WI38 (cell line): ENCODE data around the gene SMNDC1.
"Not testable (repeated sequence)": the region's sequence is repeated elsewhere in the genome, so short reads cannot be mapped to it uniquely, and the experiment has no call there.

Experiments used
- H3K4me3 ChIP-seq: 2 replicates; pipeline ENCODE4 v1.5.1; 2011; ENCODE audit warnings: low read depth, mild to moderate bottlenecking, control low read depth, low read length
- TF ChIP-seq, protein P1 (sequence below): IDR thresholded peaks from 2 replicates; pipeline ENCODE4 v1.5.1; 2012; ENCODE audit warnings: low read depth, mild to moderate bottlenecking, control low read depth, low read length

Gene SMNDC1

DNA sequence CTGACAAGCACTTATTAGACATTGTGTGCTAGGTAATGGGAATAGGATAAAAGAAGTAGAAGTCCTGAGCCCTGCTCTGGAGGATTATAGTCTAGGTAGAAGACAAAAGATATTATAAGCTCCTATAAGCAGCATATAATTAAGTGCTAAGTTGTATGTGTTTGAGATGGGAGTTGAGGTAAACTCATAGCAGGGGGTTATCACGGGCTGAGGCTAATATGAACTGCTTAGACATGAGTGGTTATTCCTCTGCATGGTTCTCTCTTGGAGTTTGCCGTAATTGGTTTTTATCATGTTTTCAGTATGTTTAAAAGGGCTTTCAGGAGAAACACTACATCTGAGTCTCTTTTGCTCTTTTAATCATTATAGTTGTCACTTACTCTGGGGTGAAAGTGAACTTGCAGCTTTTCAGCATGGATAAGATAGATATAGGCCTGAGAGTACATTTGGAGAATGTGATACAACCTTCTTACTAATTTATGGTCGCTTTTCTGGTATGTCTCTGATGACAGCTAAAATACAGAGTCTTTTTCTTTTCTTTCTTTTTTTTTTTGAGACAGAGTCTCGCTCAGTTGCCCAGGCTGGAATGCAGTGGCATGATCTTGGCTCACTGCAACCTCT is 39.0 kb downstream of the SMNDC1 start:
- TF ChIP-seq, protein P1, sequence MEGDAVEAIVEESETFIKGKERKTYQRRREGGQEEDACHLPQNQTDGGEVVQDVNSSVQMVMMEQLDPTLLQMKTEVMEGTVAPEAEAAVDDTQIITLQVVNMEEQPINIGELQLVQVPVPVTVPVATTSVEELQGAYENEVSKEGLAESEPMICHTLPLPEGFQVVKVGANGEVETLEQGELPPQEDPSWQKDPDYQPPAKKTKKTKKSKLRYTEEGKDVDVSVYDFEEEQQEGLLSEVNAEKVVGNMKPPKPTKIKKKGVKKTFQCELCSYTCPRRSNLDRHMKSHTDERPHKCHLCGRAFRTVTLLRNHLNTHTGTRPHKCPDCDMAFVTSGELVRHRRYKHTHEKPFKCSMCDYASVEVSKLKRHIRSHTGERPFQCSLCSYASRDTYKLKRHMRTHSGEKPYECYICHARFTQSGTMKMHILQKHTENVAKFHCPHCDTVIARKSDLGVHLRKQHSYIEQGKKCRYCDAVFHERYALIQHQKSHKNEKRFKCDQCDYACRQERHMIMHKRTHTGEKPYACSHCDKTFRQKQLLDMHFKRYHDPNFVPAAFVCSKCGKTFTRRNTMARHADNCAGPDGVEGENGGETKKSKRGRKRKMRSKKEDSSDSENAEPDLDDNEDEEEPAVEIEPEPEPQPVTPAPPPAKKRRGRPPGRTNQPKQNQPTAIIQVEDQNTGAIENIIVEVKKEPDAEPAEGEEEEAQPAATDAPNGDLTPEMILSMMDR: no peak
- H3K4me3 ChIP-seq: no peak overlapping the region

DNA sequence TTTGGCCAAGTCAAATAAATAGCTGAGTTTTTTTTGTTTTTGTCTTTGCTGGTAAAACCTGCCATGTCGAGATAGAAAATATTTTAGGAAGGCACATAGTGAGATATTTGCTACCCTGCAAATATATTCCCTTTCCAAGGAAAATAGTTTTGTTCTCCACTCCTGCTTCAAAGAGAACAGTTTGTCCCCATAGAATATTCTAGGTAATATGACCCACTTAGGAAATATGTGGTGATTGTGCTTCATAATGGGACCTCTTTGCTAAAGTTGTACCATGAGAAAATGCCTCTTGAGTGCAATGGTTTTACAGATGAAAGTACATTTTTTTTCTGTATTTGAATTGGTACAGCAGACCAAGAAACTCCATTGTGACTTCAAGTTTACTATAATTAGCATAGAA is 41.6 kb downstream of the SMNDC1 start:
- TF ChIP-seq, protein P1: no peak
- no peak overlapping the region for H3K4me3 ChIP-seq

DNA sequence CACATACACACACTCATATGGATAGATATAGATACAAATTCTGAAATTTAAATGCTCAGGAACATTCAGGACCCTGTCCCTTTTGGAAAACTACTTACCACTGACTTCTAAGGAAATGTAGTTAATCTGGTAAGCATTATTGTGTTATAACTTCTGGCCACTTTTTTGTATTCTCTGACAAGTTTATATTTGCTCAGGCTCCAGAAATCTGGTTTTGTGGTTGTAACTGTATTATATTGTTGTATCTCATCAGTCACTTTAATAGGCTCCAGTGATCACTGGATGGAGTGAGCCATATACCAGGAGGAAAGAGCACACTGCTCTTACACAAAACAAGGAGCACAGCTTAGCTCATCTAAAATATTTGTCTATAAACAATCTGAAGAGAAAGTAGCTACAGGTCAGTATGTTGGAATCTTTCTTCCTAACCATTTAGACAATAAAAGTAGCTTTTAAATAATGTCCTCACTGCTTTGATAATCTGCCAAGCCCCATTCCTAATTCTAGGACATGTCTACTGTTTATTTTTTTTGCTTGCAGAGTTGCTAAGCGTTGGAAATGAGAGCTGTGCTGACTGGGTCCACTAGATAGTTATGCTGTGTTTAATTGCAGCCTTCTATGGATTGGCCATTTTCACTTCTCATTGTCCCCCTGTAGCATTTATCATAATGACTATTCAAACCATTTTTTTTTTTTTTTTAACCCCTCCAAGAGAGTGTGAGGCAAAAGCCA is 43.8 kb downstream of the SMNDC1 start:
- H3K4me3 ChIP-seq: no peak overlapping the region
- TF ChIP-seq, protein P1: no peak

DNA sequence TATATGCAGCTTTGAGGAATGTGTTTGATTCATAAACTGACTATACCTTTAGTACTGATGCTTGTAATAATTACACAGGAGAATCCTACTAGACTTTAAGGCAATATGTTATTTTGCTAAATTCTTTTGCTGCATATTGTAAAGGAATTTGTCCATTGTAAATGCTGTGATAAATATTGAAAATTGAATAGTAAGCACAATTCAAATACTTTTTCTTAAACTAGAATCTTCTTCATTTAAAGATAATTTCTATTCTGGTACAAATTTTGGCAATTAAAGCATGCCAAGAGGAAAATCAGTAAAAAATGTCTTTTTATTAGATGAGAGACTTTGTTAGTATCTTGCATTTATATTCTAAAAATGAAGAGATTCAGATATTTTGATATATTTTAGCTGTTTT is 45.4 kb downstream of the SMNDC1 start:
- TF ChIP-seq, protein P1: no peak

DNA sequence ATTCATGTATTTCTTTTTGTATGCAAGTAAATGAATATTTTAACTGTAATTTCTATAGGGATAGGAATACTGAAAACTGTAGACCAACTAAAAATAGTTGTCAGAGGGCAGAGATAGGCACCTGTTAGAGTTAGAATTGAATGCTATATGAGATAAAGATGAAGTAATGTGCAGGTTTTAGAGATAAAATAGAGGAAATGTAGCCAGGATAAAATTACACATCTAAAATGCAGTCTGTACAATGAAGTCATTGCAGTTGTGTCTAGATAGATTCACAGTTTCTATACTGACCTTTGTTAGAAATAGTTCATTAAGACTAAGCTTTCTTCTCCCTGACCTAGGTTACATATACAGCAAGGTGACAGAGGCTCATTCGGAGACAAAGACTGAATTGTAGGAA is 46.2 kb downstream of the SMNDC1 start:
- TF ChIP-seq, protein P1: no peak
- no peak overlapping the region for H3K4me3 ChIP-seq

More for the DNA sequence above, 45.4 kb downstream of the SMNDC1 start:
- no peak overlapping the region for H3K4me3 ChIP-seq

DNA sequence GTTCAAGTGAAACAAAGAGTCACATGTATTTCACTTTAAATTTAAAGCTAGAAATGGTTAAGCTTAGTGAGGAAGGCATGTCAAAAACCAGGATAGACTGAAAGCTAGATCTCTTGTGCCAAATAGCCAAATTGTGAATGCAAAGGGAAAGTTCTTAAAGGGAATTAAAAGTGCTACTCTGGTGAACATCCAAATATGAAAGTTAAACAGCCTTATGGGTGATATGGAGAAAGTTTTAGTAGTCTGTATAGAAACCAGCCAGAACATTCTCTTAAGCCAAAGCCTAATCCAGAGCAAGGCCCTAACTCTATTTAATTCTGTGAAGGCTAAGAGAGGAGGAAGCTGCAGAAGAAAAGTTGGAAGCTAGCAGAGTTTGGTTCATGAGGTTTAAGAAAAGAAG is 50.3 kb downstream of the SMNDC1 start:
- H3K4me3 ChIP-seq: no peak overlapping the region

DNA sequence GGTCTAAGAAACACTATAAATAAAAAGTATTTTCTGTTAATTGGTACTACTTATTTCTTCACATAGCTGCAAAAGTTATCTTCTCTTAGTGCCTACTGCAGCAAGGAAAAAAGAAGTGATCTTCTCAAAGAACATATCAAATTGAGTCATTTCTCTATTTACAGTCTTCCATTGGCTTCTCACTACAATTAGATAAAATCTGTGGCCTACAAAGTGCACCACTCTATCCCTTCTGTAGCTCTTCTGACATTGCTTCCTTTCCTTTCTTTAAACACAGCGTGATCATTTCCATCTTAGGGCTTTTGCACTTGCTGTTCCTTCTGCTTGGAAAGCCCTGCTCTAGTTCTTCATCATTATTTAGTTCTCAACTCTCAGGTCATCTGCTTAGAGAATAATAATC is 52.6 kb downstream of the SMNDC1 start:
- TF ChIP-seq, protein P1: no peak
- H3K4me3 ChIP-seq: no peak overlapping the region

More for the DNA sequence above, 50.3 kb downstream of the SMNDC1 start:
- TF ChIP-seq, protein P1: no peak

DNA sequence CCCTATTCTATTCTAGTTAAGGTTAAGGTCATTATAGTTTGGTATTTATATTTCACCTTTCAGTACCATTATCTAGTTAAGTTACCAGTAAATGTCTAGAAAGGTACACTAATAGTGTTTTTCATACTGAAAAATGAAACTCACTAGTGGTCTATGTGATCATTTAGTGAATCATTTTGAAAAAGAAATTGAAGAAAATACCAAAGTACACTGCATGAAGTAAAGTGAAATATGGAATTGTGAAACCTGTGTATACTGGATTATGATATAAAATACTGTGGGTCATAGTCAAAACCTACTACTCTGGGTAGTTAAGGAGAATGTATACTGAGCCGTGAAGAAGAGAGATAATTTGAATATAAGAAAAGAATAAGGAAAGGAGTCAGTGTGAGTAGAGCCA is 53.3 kb downstream of the SMNDC1 start:
- H3K4me3 ChIP-seq: not testable (repeated sequence)

DNA sequence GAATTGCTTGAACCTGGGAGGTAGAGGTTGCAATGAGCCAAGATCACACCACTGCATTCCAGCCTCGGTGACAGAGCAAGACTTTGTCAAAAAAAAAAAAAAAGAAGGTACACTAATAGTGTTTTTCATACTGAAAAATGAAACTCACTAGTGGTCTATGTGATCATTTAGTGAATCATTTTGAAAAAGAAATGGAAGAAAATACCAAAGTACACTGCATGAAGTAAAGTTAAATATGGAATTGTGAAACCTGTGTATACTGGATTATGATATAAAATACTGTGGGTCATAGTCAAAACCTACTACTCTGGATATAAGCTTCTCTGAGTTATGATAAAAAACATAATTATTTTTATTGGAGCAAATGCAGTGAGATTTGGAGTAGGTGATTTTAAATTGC is 55.2 kb downstream of the SMNDC1 start:
- not testable (repeated sequence) for H3K4me3 ChIP-seq

DNA sequence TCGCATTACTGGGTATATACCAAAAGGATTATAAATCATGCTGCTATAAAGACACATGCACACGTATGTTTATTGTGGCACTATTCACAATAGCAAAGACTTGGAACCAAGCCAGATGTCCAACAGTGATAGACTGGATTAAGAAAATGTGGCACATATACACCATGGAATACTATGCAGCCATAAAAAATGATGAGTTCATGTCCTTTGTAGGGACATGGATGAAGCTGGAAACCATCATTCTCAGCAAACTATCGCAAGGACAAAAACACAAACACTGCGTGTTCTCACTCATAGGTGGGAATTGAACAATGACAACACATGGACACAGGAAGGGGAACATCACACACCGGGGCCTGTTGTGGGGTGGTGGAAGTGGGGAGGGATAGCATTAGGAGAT is 56.9 kb downstream of the SMNDC1 start:
- not testable (repeated sequence) for H3K4me3 ChIP-seq
